Right cardiac atrium (tissue), 5 donors: ENCODE results near the gene NFKBIL1. TPM values are rescaled to one million over a fixed set of nuclear protein-coding genes. Genes with fewer than 3 reads are reported as not detected.

ENCODE experiments used
- ATAC-seq, 2 donors: fragments of 200-7000 bp; cut with Tn5 transposase; one replicate each; pipeline versions ENCODE4 v1.8.0 to v1.9.1; 2020; ENCODE audit warnings: moderate library complexity in 2 of 2, mild to moderate bottlenecking in 1 of 2
- DNase-seq, 3 donors: peaks; one replicate each; pipeline ENCODE4 v3.0.0-alpha.2; 2020
- H3K27ac ChIP-seq: one replicate; pipeline ENCODE4 v1.5.1; 2013; ENCODE audit warnings: mild to moderate bottlenecking, low read length, control low read depth, moderate library complexity
- H3K27me3 ChIP-seq: one replicate; pipeline ENCODE4 v1.6.1; 2013; ENCODE audit not compliant: control insufficient read depth, insufficient read depth
- H3K4me1 ChIP-seq: one replicate; pipeline ENCODE4 v1.6.1; 2013; ENCODE audit warnings: low read length; ENCODE audit not compliant: control insufficient read depth, insufficient read depth
- H3K4me3 ChIP-seq: one replicate; pipeline ENCODE4 v1.5.1; 2013; ENCODE audit warnings: low read length, control low read depth
- H3K9me3 ChIP-seq: one replicate; pipeline ENCODE4 v1.6.1; 2013; ENCODE audit warnings: low read length; ENCODE audit not compliant: control insufficient read depth
- WGBS: extraction: QIAGEN DNeasy Blood & Tissue Kit; methylation state at CpG from one replicate; pipeline ENCODE4 v1.1.7; 2013; 5-methylcytosine and 5-hydroxymethylcytosine counted together
- intact Hi-C, 4 donors: fragments of 100-400 bp; cut with DNase I; formaldehyde crosslinking; loops; one replicate each; pipeline versions ENCODE4 v1.11.0 to v1.14.0; 2022 to 2023
- polyA plus RNA-seq: library from polyadenylated mRNA; stranded (reverse); fragments of 200-250 nt; gene quantifications from one replicate; pipeline ENCODE4 v1.2.3, GENCODE V29; 2013
- total RNA-seq, 4 donors: library from RNA; stranded (reverse); fragmentation: NEBNext Ultra II Directional; extraction: Animal tissue kit (Norgen Biotek cat#: 25700); gene quantifications; one replicate each; pipeline ENCODE4 v1.2.1, GENCODE V29; 2021
- donor health status: healthy with polysubstance abuse.
- donor health status: DM: no; HTN: yes; CAD: no.
- donor health status: DM: no; HTN: no; CAD: no.
- donor health status: DM: no; HTN: yes; CAD: no; lungs with severe emphysema.
- donor health status: DM: yes; HTN: yes; CAD: no.

NFKBIL1 gene
- total and polyA plus RNA-seq, 5 donors: 12.2 to 19.3 (median 16.2) TPM

- Histone ChIP-seq H3K4me1 (no peaks in the 10 kb centered on the region), H3K27me3 (no peaks in the 10 kb centered on the region), H3K27ac (no peak overlapping the region), H3K4me3 (no peak overlapping the region), H3K9me3 (no peaks in the 10 kb centered on the region)
- 87% methylated on average over 6 of the region's 6 CpGs for WGBS
- DNase-seq (no peak), ATAC-seq (no peak)
- intact Hi-C loops: loop anchor here in 1 of 4 donors (5.0 kb wide), 1 partner anchor 42 kb away; no protein-coding TSS in a partner anchor
Measured at GRCh38 chr6:31534011-31534410, 13.4 kb upstream of the NFKBIL1 start.

DNA sequence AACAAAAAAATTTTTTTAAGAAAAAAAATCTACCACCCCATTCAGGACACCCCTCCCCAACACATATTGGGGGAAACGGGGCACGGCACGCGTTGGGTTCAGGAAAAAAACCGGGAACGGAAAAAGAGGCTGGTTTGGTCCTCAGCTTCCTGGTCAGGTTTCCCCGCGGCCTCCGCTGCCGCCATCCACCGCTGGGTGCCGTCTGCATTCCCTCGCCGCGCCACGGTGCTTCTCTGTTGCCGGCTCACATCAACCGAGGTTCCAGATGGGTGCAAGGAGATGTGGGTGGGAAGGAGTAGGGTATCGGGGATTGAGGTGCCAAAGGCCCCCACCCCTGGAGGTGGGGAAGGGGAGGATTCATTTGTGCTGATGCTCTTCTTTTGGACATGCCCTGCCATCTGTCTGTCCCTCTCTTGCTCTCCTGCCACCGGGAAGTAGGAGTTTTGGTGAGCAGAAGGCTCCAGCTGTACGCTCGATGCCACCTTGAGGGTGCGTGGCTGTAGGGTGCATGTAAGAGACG, 12.8 kb upstream of the NFKBIL1 start:
- no peaks in the 10 kb centered on the region for H3K4me1 ChIP-seq
- no peak overlapping the region for H3K27ac ChIP-seq
- H3K9me3 ChIP-seq: no peaks in the 10 kb centered on the region
- 87% methylated on average over 24 of the region's 24 CpGs for WGBS
- ATAC-seq (no peak), DNase-seq (no peak)
- H3K4me3 ChIP-seq: no peak overlapping the region
- intact Hi-C loops: loop anchor here in 1 of 4 donors (5.0 kb wide), 1 partner anchor 42 kb away; no protein-coding TSS in a partner anchor
- H3K27me3 ChIP-seq: no peaks in the 10 kb centered on the region

- H3K27ac ChIP-seq: no peak overlapping the region
- intact Hi-C loops: no loop called here
- DNase-seq (no peak), ATAC-seq (no peak)
- no peak overlapping the region for H3K4me3 ChIP-seq
- H3K27me3 ChIP-seq: no peaks in the 10 kb centered on the region
- no peaks in the 10 kb centered on the region for H3K9me3 ChIP-seq
- WGBS: 38% methylated on average over 2 of the region's 2 CpGs
- H3K4me1 ChIP-seq: peaks cover 5% of the 10 kb centered on the region
Measured at GRCh38 chr6:31535538-31536324, 11.7 kb upstream of the NFKBIL1 start.

DNA sequence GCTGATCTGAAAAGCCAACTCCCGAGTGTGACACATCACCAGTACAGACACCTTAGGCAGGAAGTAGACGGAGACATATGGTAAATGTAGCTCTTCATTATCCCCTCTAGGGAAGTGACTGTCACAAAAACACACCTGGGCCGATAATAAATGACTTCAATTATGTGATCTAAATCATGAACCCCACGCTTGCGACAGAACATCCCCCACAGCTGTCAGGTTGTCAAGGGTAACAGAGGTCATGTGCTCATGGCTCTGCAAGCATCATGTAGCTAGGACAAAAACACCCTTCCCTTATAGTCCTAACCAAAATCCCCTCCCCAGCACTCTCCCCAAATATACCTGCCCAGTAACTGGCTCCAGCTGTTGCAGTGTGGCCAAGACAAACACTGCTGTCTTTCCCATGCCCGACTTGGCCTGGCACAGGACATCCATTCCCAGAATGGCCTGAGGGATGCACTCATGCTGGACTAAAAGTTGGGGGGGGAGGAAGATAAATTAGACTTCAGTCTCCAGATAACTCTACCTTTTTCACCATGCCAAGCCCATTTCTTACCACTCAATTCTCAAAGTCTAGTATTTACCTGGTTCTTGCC, 8.5 kb upstream of the NFKBIL1 start:
- no peaks in the 10 kb centered on the region for H3K9me3 ChIP-seq
- no peak for ATAC-seq
- no peaks in the 10 kb centered on the region for H3K27me3 ChIP-seq
- no peak overlapping the region for H3K27ac ChIP-seq
- H3K4me3 ChIP-seq: no peak overlapping the region
- DNase-seq: no peak
- H3K4me1 ChIP-seq: peaks cover 5% of the 10 kb centered on the region
- intact Hi-C loops: no loop called here
- WGBS: 52% methylated on average over 6 of the region's 6 CpGs

DNA sequence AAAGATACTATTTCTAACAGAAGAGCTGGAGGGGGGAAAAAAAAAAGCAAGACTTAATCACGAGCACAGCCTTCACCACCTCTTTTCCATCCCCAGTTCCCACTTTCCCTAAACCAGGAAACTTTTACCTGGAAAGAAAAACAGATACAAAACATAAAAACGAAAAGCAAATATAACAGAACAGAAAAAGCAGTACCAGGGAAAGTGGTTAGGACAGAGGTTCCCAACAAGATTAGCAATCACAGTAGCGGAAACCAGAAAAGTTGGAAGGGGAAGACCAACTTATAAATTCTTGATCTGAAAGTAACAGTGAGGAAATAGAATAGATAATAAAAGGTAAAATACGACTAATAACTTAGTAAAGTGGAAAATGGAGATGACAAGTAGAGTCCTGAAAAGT, 6.8 kb upstream of the NFKBIL1 start:
- ATAC-seq (no peak), DNase-seq (no peak)
- Histone ChIP-seq H3K27me3 (no peaks in the 10 kb centered on the region), H3K4me1 (peaks cover 5% of the 10 kb centered on the region), H3K27ac (no peak overlapping the region), H3K9me3 (no peaks in the 10 kb centered on the region), H3K4me3 (peak overlapping the region; percentile 94)
- WGBS: 9% methylated on average over 4 of the region's 4 CpGs
- intact Hi-C loops: no loop called here

GRCh38 chr6:31541059-31541657, 6.2 kb upstream of the NFKBIL1 start:
- peak; percentile 20 to 53 for ATAC-seq
- Histone ChIP-seq H3K4me1 (peaks cover 5% of the 10 kb centered on the region), H3K27me3 (no peaks in the 10 kb centered on the region), H3K9me3 (no peaks in the 10 kb centered on the region), H3K27ac (peak overlapping the region; percentile 87), H3K4me3 (peak overlapping the region; percentile 94)
- 0% methylated on average over 21 of the region's 21 CpGs for WGBS
- DNase-seq: peak in 2 of 3 donors; percentile 51 to 70
- intact Hi-C loops: no loop called here

DNA sequence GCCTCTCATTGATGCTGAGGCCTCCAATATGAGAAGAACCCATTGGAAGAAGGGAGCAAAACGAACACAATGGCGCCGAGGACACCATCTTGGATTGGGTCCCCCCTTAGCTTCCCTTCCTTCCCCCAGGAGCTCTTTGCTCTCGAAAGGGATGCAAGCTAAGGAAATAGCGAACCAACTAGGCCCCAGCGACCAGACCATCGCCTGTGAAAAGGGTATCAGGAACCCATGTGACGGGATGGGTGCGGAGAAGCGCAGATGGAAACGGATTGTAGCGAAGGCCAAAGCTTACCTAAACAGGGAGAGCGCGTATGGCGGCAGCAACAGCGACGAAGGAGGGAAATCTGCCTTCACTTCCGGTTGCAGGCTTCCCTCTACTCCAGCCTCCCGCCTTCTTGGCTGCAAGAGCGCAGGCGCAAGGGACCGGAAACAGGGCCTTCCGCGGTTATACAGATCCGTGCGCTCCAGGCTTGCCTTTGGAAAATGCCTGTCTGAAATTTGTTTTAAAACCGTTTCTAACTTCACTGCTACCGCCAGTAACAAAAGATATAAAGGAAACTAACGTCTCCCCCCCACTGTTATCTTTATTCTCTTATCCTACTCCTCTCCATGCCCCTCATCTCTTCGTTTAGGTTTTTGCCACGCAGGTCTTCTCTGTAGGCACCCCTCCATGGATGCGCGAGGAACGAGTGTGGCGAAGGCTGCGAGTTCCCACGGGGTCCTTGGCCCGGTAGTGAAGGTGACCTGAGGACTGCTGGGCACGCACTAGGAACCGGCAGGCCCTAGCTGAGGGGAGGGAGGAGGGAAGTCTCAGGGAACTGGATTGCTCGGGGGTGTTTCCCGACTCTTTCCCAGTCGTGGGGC, 5.5 kb upstream of the NFKBIL1 start, which contains the start of gene DDX39B:
Gene DDX39B (minus strand): TSS at position 346 of the 864 bp plus-strand sequence. CDS start 1,471 bp downstream, outside the sequence.
- Histone ChIP-seq H3K9me3 (no peaks in the 10 kb centered on the region), H3K27me3 (no peaks in the 10 kb centered on the region), H3K4me3 (peak within 1 kb of the TSS; percentile 94), H3K27ac (peak within 1 kb of the TSS; percentile 93), H3K4me1 (peaks cover 5% of the 10 kb centered on the region)
- under 1% methylated on average over 43 of the region's 43 CpGs for WGBS
- DNase-seq (peak; percentile 96 to 98 (median 98)), ATAC-seq (peak; percentile 94 to 95)
- intact Hi-C loops: no loop called here

DNA sequence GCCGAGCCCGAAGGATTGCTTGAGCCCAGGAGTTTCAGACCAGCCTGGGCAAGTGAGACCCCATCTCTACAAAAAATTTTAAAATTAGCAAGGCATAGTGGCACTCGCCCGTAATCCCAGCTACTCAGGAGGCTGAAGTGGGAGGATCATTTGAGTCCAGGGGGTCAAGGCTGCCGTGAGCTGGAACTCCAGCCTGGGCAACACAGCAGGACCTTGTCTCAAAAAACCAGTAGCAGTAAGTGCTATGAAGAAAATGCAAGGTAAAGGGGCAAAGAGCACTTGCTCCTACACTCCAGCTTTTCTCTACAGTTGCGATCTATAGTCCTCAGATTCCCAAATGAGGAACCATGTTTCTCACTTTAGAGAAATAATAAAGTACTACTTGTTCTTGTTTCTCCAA, 3.8 kb upstream of the NFKBIL1 start:
- ATAC-seq (no peak), DNase-seq (no peak)
- no peak overlapping the region for H3K27ac ChIP-seq
- intact Hi-C loops: no loop called here
- 95% methylated on average over 6 of the region's 6 CpGs for WGBS
- H3K27me3 ChIP-seq: no peaks in the 10 kb centered on the region
- H3K4me3 ChIP-seq: no peak overlapping the region
- no peaks in the 10 kb centered on the region for H3K9me3 ChIP-seq
- peaks cover 9% of the 10 kb centered on the region for H3K4me1 ChIP-seq

GRCh38 chr6:31544676-31545075, 2.7 kb upstream of the NFKBIL1 start:
- Histone ChIP-seq H3K4me1 (peaks cover 9% of the 10 kb centered on the region), H3K27me3 (no peaks in the 10 kb centered on the region), H3K27ac (no peak overlapping the region), H3K4me3 (no peak overlapping the region), H3K9me3 (no peaks in the 10 kb centered on the region)
- ATAC-seq (no peak), DNase-seq (no peak)
- WGBS: 82% methylated on average over 2 of the region's 2 CpGs
- intact Hi-C loops: loop anchor here (5.0 kb wide), 3 partner anchors 38 to 118 kb away; partner anchors contain the start of genes LTB (in 2 of the 4), C6orf47 (in 1 of the 4) and GPANK1 (in 1 of the 4)

DNA sequence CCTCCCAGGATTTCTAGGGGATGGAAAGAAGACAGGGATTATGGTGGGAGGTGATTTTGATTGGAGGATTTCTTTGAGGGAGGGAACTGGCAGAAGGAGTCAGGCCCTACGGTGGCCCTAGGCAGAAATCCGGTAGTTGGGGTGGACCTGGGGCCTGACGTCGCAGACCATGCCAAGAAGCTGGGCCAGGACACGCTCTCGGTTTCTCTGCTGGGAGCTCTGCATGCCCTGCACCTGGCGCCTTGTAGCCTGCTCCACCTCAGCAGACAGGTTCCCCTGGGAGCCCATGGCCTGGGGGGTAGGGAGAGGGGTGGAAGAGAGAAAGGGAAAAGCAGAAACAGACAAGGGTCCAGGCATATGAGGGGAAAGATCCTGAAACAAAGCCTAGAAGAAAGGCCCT, 2.1 kb upstream of the NFKBIL1 start:
- WGBS: 78% methylated on average over 7 of the region's 7 CpGs
- intact Hi-C loops: loop anchor here (5.0 kb wide), 3 partner anchors 37 to 117 kb away; partner anchors contain the start of genes LTB (in 2 of the 4), C6orf47 (in 1 of the 4) and GPANK1 (in 1 of the 4)
- peaks cover 6% of the 10 kb centered on the region for H3K4me1 ChIP-seq

More for the DNA sequence above, 2.1 kb upstream of the NFKBIL1 start:
- H3K9me3 ChIP-seq: no peaks in the 10 kb centered on the region
- H3K4me3 ChIP-seq: no peak overlapping the region
- H3K27ac ChIP-seq: no peak overlapping the region
- no peak for ATAC-seq
- H3K27me3 ChIP-seq: no peaks in the 10 kb centered on the region
- DNase-seq: no peak
